ENCODE measurements around the gene TKTL1.
"Not testable (repeated sequence)": the region's sequence is repeated elsewhere in the genome, so short reads cannot be mapped to it uniquely, and the experiment has no call there.

- TF ChIP-seq, protein P1, sequence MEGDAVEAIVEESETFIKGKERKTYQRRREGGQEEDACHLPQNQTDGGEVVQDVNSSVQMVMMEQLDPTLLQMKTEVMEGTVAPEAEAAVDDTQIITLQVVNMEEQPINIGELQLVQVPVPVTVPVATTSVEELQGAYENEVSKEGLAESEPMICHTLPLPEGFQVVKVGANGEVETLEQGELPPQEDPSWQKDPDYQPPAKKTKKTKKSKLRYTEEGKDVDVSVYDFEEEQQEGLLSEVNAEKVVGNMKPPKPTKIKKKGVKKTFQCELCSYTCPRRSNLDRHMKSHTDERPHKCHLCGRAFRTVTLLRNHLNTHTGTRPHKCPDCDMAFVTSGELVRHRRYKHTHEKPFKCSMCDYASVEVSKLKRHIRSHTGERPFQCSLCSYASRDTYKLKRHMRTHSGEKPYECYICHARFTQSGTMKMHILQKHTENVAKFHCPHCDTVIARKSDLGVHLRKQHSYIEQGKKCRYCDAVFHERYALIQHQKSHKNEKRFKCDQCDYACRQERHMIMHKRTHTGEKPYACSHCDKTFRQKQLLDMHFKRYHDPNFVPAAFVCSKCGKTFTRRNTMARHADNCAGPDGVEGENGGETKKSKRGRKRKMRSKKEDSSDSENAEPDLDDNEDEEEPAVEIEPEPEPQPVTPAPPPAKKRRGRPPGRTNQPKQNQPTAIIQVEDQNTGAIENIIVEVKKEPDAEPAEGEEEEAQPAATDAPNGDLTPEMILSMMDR (IDR thresholded peaks at IDR 0.05) = not testable (repeated sequence)
- TF ChIP-seq POLR2A (IDR thresholded peaks at IDR 0.05) = not testable (repeated sequence)
Observed at GRCh38 chrX:154302998-154303397, 7.4 kb downstream of the TKTL1 start.

All from right lobe of liver (tissue), 4 donors.